Measurements from ENCODE around the gene TTC28.

Gene TTC28

GRCh38 chr22:28428271-28428670 lies 251.4 kb downstream of the TTC28 start:
- no peak overlapping the region for H3K4me3 ChIP-seq (ENCODE audit: low read depth, low read length)
- TF ChIP-seq POLR2A (IDR thresholded peaks at IDR 0.05; ENCODE audit: extremely low read depth, insufficient read length): no peak
- TF ChIP-seq MYC (IDR thresholded peaks at IDR 0.05; ENCODE audit: low read depth, low read length): no peak
- TF ChIP-seq MAX (IDR thresholded peaks at IDR 0.05; ENCODE audit: low read depth, low read length): no peak
- no peak for TF ChIP-seq CTCF (IDR thresholded peaks at IDR 0.05; ENCODE audit: low read depth, low read length)
- DNase-seq (ENCODE audit: low read depth): no peak

GRCh38 chr22:28426346-28427132 lies 253.1 kb downstream of the TTC28 start:
- H3K4me3 ChIP-seq (ENCODE audit: low read depth, low read length): no peak overlapping the region
- no peak for DNase-seq (ENCODE audit: low read depth)
- TF ChIP-seq MAX (IDR thresholded peaks at IDR 0.05; ENCODE audit: low read depth, low read length) (no peak), POLR2A (IDR thresholded peaks at IDR 0.05; ENCODE audit: extremely low read depth, insufficient read length) (no peak), MYC (IDR thresholded peaks at IDR 0.05; ENCODE audit: low read depth, low read length) (no peak), CTCF (IDR thresholded peaks at IDR 0.05; ENCODE audit: low read depth, low read length) (no peak)

GRCh38 chr22:28425211-28425610 lies 254.4 kb downstream of the TTC28 start:
- TF ChIP-seq MYC (IDR thresholded peaks at IDR 0.05; ENCODE audit: low read depth, low read length) (no peak), POLR2A (IDR thresholded peaks at IDR 0.05; ENCODE audit: extremely low read depth, insufficient read length) (no peak), CTCF (IDR thresholded peaks at IDR 0.05; ENCODE audit: low read depth, low read length) (no peak), MAX (IDR thresholded peaks at IDR 0.05; ENCODE audit: low read depth, low read length) (no peak)
- no peak for DNase-seq (ENCODE audit: low read depth)
- no peak overlapping the region for H3K4me3 ChIP-seq (ENCODE audit: low read depth, low read length)

GRCh38 chr22:28424427-28425080 lies 255.1 kb downstream of the TTC28 start:
- DNase-seq (ENCODE audit: low read depth): no peak
- no peak overlapping the region for H3K4me3 ChIP-seq (ENCODE audit: low read depth, low read length)
- TF ChIP-seq MAX (IDR thresholded peaks at IDR 0.05; ENCODE audit: low read depth, low read length) (no peak), CTCF (IDR thresholded peaks at IDR 0.05; ENCODE audit: low read depth, low read length) (no peak), MYC (IDR thresholded peaks at IDR 0.05; ENCODE audit: low read depth, low read length) (no peak), POLR2A (IDR thresholded peaks at IDR 0.05; ENCODE audit: extremely low read depth, insufficient read length) (no peak)

GRCh38 chr22:28419919-28420318 lies 259.7 kb downstream of the TTC28 start:
- no peak for TF ChIP-seq MAX (IDR thresholded peaks at IDR 0.05; ENCODE audit: low read depth, low read length)
- TF ChIP-seq CTCF (IDR thresholded peaks at IDR 0.05; ENCODE audit: low read depth, low read length): no peak
- no peak for TF ChIP-seq POLR2A (IDR thresholded peaks at IDR 0.05; ENCODE audit: extremely low read depth, insufficient read length)
- TF ChIP-seq MYC (IDR thresholded peaks at IDR 0.05; ENCODE audit: low read depth, low read length): no peak
- DNase-seq (ENCODE audit: low read depth): no peak
- H3K4me3 ChIP-seq (ENCODE audit: low read depth, low read length): no peak overlapping the region

Measured in NB4 (cell line).